ENCODE data around the gene WWC1.

Gene WWC1

GRCh38 chr5:168446983-168447619 is 155.7 kb downstream of the WWC1 start:
- no peak for DNase-seq (ENCODE audit: low spot score)

GRCh38 chr5:168447808-168448207 is 156.4 kb downstream of the WWC1 start:
- DNase-seq (ENCODE audit: low spot score): no peak

- no peak for DNase-seq (ENCODE audit: low spot score)
Observed at GRCh38 chr5:168449166-168449565, 157.7 kb downstream of the WWC1 start.

- no peak for DNase-seq (ENCODE audit: low spot score)
Observed at GRCh38 chr5:168451565-168451964, 160.1 kb downstream of the WWC1 start.

- DNase-seq (ENCODE audit: low spot score): no peak
Observed at GRCh38 chr5:168455201-168455600, 163.8 kb downstream of the WWC1 start.

GRCh38 chr5:168457542-168457941 is 166.1 kb downstream of the WWC1 start:
- no peak for DNase-seq (ENCODE audit: low spot score)

GRCh38 chr5:168460606-168461005 is 169.2 kb downstream of the WWC1 start:
- DNase-seq (ENCODE audit: low spot score): no peak

- DNase-seq (ENCODE audit: low spot score): no peak
Observed at GRCh38 chr5:168463081-168463480, 171.6 kb downstream of the WWC1 start.

- no peak for DNase-seq (ENCODE audit: low spot score)
Observed at GRCh38 chr5:168464214-168464613, 172.8 kb downstream of the WWC1 start.

GRCh38 chr5:168464641-168465040 is 173.2 kb downstream of the WWC1 start:
- DNase-seq (ENCODE audit: low spot score): no peak

- no peak for DNase-seq (ENCODE audit: low spot score)
Observed at GRCh38 chr5:168467755-168468330, 176.4 kb downstream of the WWC1 start.

GRCh38 chr5:168468836-168469235 is 177.4 kb downstream of the WWC1 start:
- DNase-seq (ENCODE audit: low spot score): no peak

GRCh38 chr5:168469816-168470215 is 178.4 kb downstream of the WWC1 start:
- DNase-seq (ENCODE audit: low spot score): no peak

- DNase-seq (ENCODE audit: low spot score): no peak
Observed at GRCh38 chr5:168471785-168472184, 180.3 kb downstream of the WWC1 start.

GRCh38 chr5:168472329-168472728 is 180.9 kb downstream of the WWC1 start:
- DNase-seq (ENCODE audit: low spot score): no peak

- DNase-seq (ENCODE audit: low spot score): no peak
Observed at GRCh38 chr5:168474319-168474718, 182.9 kb downstream of the WWC1 start.

GRCh38 chr5:168477060-168477459 is 185.6 kb downstream of the WWC1 start:
- no peak for DNase-seq (ENCODE audit: low spot score)

GRCh38 chr5:168479166-168479565 is 187.7 kb downstream of the WWC1 start:
- no peak for DNase-seq (ENCODE audit: low spot score)

- DNase-seq (ENCODE audit: low spot score): no peak
Observed at GRCh38 chr5:168480601-168481000, 189.2 kb downstream of the WWC1 start.

- DNase-seq (ENCODE audit: low spot score): no peak
Observed at GRCh38 chr5:168481330-168481788, 189.9 kb downstream of the WWC1 start.

- DNase-seq (ENCODE audit: low spot score): no peak
Observed at GRCh38 chr5:168482361-168482760, 190.9 kb downstream of the WWC1 start.

GRCh38 chr5:168486136-168486879 is 194.9 kb downstream of the WWC1 start, which contains the start of gene RARS1:
Gene RARS1 (plus strand): TSS chr5:168486471. CDS start chr5:168486499, 28 bp downstream.
- peak; percentile 97 for DNase-seq (ENCODE audit: low spot score)

- DNase-seq (ENCODE audit: low spot score): no peak
Observed at GRCh38 chr5:168489059-168489458, 197.6 kb downstream of the WWC1 start.
